Keratinocyte (primary cell): ENCODE data around the gene TRIP6. TPM values are rescaled to one million over a fixed set of nuclear protein-coding genes. Genes with fewer than 3 reads are reported as not detected.

Experiments used
- DNase-seq: peaks from one replicate; pipeline ENCODE4 v3.0.0-alpha.2; 2011; ENCODE audit warnings: low read depth, missing footprints, low spot score
- FAIRE-seq: peaks from 2 replicates; lab custom pipeline; 2011; peaks lifted over from hg19 to GRCh38; lab: Jason Lieb, UNC
- H2AFZ ChIP-seq: 2 replicates; pipeline ENCODE4 v1.6.0; 2012; ENCODE audit warnings: low read length, control low read depth, inconsistent platforms; ENCODE audit not compliant: control insufficient read depth
- H3K27ac ChIP-seq: 2 replicates; pipeline ENCODE4 v1.5.1; 2011; ENCODE audit warnings: low read length; ENCODE audit not compliant: control insufficient read depth, insufficient read depth
- H3K27me3 ChIP-seq: 3 replicates; pipeline ENCODE4 v1.6.0; 2011; ENCODE audit warnings: low read length; ENCODE audit not compliant: control insufficient read depth, insufficient read depth; ENCODE audit errors: extremely low read depth
- H3K36me3 ChIP-seq, 2 experiments: 2 replicates in 1 of 2; 3 replicates in 1 of 2; pipeline ENCODE4 v1.5.1; 2011; ENCODE audit warnings: low read length in 2 of 2, mild to moderate bottlenecking in 1 of 2; ENCODE audit not compliant: control insufficient read depth in 2 of 2, insufficient read depth in 2 of 2; ENCODE audit errors: extremely low read depth in 1 of 2
- H3K4me1 ChIP-seq: 3 replicates; pipeline ENCODE4 v1.5.1; 2011; ENCODE audit warnings: low read length; ENCODE audit not compliant: control insufficient read depth, insufficient read depth; ENCODE audit errors: extremely low read depth
- H3K4me2 ChIP-seq: 3 replicates; pipeline ENCODE4 v1.6.0; 2011; ENCODE audit warnings: low read depth, low read length; ENCODE audit not compliant: control insufficient read depth, insufficient read depth; ENCODE audit errors: extremely low read depth
- H3K4me3 ChIP-seq, 3 experiments: fragments of 200-600 bp in 1 of 3; sonication (generic) in 1 of 3; 2 replicates in 2 of 3; 3 replicates in 1 of 3; pipeline ENCODE4 v1.5.1; 2011 to 2016; ENCODE audit warnings: low read length in 3 of 3, mild to moderate bottlenecking in 3 of 3, control low read depth in 2 of 3, inconsistent platforms in 1 of 3, low read depth in 1 of 3, mixed read lengths in 1 of 3, mixed run types in 1 of 3, moderate library complexity in 1 of 3; ENCODE audit not compliant: control insufficient read depth in 2 of 3, insufficient read depth in 2 of 3; ENCODE audit errors: extremely low read depth in 1 of 3
- H3K79me2 ChIP-seq: 2 replicates; pipeline ENCODE4 v1.6.0; 2012; ENCODE audit warnings: low read length; ENCODE audit not compliant: control insufficient read depth, insufficient read depth
- H3K9ac ChIP-seq: 3 replicates; pipeline ENCODE4 v1.6.0; 2011; ENCODE audit warnings: low read length; ENCODE audit not compliant: control insufficient read depth, insufficient read depth; ENCODE audit errors: extremely low read depth
- H3K9me1 ChIP-seq: 3 replicates; pipeline ENCODE4 v1.6.0; 2011; ENCODE audit warnings: low read length; ENCODE audit not compliant: control insufficient read depth, insufficient read depth; ENCODE audit errors: extremely low read depth
- H3K9me3 ChIP-seq: 2 replicates; pipeline ENCODE4 v1.5.1; 2012; ENCODE audit warnings: low read depth, low read length; ENCODE audit not compliant: control insufficient read depth
- H4K20me1 ChIP-seq: 3 replicates; pipeline ENCODE4 v1.6.0; 2011; ENCODE audit warnings: low read length; ENCODE audit not compliant: control insufficient read depth, insufficient read depth; ENCODE audit errors: extremely low read depth
- EZH2 ChIP-seq: IDR thresholded peaks from one replicate; pipeline ENCODE4 v1.6.1; 2012; ENCODE audit warnings: inconsistent platforms, mild to moderate bottlenecking, low read length, moderate library complexity
- dilution Hi-C: fragments of 300-500 bp; cut with MboI; formaldehyde crosslinking; loops from one replicate; pipeline ENCODE4 v1.7.0; 2020; ENCODE audit warnings: low sequenced_read_pairs; ENCODE audit not compliant: extremely low pct_ligation_motif_present
- polyA plus RNA-seq, 5 experiments: library from polyadenylated mRNA; depleted of rRNA in 3 of 5; stranded (reverse) in 3 of 5; stranded (forward) in 1 of 5; unstranded in 1 of 5; fragments of >200 nt; gene quantifications; 1 replicate in 1 of 5; 2 replicates in 3 of 5; 3 replicates in 1 of 5; pipeline versions ENCODE4 v1.2.1 to v1.2.3, GENCODE V29; 2011 to 2012; ENCODE audit warnings: missing spikeins in 2 of 5, low read depth in 1 of 5, low replicate concordance in 1 of 5
- TF ChIP-seq, protein P1 (sequence below), 3 experiments: IDR thresholded peaks in 1 of 3; conservative IDR thresholded peaks in 1 of 3; optimal IDR thresholded peaks in 1 of 3; 2 replicates in 2 of 3; 3 replicates in 1 of 3; pipeline versions ENCODE3 to v1.5.1; 2011; ENCODE audit warnings: low read length in 3 of 3, mild to moderate bottlenecking in 3 of 3, moderate library complexity in 2 of 3, control low read depth in 1 of 3, inconsistent platforms in 1 of 3; ENCODE audit not compliant: insufficient read depth in 2 of 3; ENCODE audit errors: extremely low read depth in 1 of 3

Gene TRIP6
- polyA plus RNA-seq, 1 donor (not counting 4 experiments of a cell fraction or from before 2014, with no cell fraction given): 83.8 TPM

DNA sequence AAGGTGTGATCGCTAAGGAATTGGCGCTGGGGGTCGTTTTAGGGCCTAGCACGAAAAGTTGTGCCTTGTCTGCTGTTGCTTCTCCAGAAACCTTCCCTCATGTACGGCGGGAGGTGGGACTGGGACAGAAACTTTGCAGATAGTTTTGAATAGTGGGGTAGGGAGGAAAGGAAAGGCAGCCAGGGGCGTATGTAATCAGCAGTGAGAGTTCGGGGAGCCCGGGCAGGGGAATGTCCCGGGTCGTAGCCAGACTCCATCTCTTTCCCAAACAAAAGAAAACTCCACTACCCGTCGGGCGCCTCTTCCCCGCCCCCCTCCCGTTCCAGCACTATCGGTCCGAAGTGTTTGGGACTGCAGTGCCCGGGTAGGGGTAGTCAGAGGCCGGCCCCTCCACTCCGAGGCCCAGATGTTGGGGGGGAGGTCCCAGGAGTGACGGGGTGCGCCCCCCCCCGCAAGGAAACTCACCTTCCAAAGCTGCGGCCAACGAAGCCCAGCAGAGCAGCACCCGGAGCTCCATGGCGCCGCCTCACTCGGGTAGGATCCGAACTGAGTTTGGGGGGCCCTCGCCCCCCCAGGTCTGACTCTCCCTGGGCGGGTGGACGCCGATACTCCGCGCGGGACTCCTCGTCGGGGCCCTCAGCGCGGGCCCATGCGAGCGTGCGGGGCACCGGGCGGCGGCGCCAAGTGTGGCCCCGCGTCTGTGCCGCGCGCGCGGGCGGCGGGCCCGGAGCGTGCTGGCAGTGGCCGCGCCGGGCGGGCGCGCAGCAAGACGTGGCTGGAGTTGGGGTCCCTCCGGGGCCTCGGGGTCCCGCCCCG is 40.5 kb upstream of the TRIP6 start:
- dilution Hi-C loops: no loop called here
- peak overlapping the region; percentile 99 for H3K4me2 ChIP-seq
- H3K9me1 ChIP-seq: no peaks in the 10 kb centered on the region
- FAIRE-seq (no peak), DNase-seq (no peak)
- H3K36me3 ChIP-seq: peaks cover 10 to 23% of the 10 kb centered on the region in 2 experiments
- H2AFZ ChIP-seq: peak overlapping the region; percentile 9
- TF ChIP-seq, protein P1, sequence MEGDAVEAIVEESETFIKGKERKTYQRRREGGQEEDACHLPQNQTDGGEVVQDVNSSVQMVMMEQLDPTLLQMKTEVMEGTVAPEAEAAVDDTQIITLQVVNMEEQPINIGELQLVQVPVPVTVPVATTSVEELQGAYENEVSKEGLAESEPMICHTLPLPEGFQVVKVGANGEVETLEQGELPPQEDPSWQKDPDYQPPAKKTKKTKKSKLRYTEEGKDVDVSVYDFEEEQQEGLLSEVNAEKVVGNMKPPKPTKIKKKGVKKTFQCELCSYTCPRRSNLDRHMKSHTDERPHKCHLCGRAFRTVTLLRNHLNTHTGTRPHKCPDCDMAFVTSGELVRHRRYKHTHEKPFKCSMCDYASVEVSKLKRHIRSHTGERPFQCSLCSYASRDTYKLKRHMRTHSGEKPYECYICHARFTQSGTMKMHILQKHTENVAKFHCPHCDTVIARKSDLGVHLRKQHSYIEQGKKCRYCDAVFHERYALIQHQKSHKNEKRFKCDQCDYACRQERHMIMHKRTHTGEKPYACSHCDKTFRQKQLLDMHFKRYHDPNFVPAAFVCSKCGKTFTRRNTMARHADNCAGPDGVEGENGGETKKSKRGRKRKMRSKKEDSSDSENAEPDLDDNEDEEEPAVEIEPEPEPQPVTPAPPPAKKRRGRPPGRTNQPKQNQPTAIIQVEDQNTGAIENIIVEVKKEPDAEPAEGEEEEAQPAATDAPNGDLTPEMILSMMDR (optimal IDR thresholded peaks at IDR 0.05 in 1 of 3, IDR thresholded peaks at IDR 0.05 in 1 of 3, conservative IDR thresholded peaks at IDR 0.05 in 1 of 3; ENCODE audit: extremely low read depth in 1 of 3, insufficient read depth in 2 of 3, low read length in 3 of 3): no peak
- no peak for TF ChIP-seq EZH2
- peak overlapping the region; percentile 59 for H3K27ac ChIP-seq
- peaks cover 4% of the 10 kb centered on the region for H4K20me1 ChIP-seq
- peaks cover 52% of the 10 kb centered on the region for H3K79me2 ChIP-seq
- peak overlapping the region; percentile 72 to 97 (median 83) for H3K4me3 ChIP-seq
- H3K27me3 ChIP-seq: no peaks in the 10 kb centered on the region
- no peaks in the 10 kb centered on the region for H3K9me3 ChIP-seq
- peaks cover 6% of the 10 kb centered on the region for H3K4me1 ChIP-seq
- peak overlapping the region; percentile 74 for H3K9ac ChIP-seq

DNA sequence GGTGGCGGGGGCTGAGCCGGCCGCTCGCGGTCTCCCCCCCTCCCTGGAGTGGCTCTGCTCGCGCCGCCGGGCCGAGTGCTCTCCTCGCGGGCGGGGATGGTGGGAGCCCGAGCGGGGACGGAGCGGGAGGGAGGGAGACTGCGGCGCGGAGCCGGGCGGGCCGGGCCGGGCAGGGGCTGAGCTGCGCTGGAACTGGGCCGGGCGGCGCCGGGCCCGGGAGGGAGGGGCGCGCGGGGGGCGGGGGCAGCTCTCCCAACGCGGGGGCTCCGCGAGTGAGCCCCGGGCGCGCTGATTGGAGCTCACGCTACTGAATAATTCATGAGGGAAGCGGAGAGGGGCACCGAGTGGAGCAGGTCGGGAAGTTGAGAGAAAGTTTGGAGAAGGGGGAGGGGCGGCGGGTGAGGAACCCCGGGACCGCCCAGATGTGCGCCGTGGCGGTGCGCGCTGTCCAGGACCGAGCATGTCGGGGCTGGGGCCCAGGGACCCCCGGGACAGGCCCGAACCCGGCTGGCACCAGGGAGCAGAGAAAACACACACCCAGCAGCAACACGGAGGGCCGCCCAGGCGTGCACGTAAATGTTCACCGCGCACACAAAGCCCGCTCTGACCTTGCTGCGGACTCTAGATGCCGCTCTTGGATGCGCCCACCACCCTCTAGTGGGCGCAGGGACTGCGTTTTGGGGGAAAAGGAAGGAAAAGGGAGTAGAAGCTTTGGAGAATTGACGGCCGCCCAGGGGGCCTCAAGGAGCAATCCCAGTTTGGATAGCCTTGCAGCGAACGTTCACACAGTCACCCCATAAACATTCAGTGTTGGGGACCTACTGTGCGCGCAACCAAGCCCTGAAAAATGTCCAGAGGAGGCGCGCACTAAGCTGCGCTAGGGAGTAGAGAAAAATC is 39.6 kb upstream of the TRIP6 start, which contains the start of gene EPHB4:
TSS of gene EPHB4 (minus strand) at position 194 of the 897 bp plus-strand sequence. CDS start 493 bp downstream, outside the sequence.
- dilution Hi-C loops: no loop called here
- FAIRE-seq: no peak
- H3K27me3 ChIP-seq: no peaks in the 10 kb centered on the region
- H3K36me3 ChIP-seq: peaks cover 7 to 18% of the 10 kb centered on the region in 2 experiments
- peaks cover 45% of the 10 kb centered on the region for H3K79me2 ChIP-seq
- H3K4me3 ChIP-seq: peak within 1 kb of the TSS; percentile 72 to 97 (median 83)
- DNase-seq: no peak
- H4K20me1 ChIP-seq: peaks cover 4% of the 10 kb centered on the region
- peak within 1 kb of the TSS; percentile 74 for H3K9ac ChIP-seq
- no peak for TF ChIP-seq EZH2
- TF ChIP-seq, protein P1 (optimal IDR thresholded peaks at IDR 0.05 in 1 of 3, IDR thresholded peaks at IDR 0.05 in 1 of 3, conservative IDR thresholded peaks at IDR 0.05 in 1 of 3; ENCODE audit: extremely low read depth in 1 of 3, insufficient read depth in 2 of 3, low read length in 3 of 3): peak in 2 of 3 experiments; percentile 15 to 48
- H3K9me3 ChIP-seq: no peaks in the 10 kb centered on the region
- peak within 1 kb of the TSS; percentile 79 for H2AFZ ChIP-seq
- peak within 1 kb of the TSS; percentile 99 for H3K4me2 ChIP-seq
- H3K4me1 ChIP-seq: peaks cover 6% of the 10 kb centered on the region
- peak within 1 kb of the TSS; percentile 59 for H3K27ac ChIP-seq
- no peaks in the 10 kb centered on the region for H3K9me1 ChIP-seq
